OCI-LY7 (cell line): ENCODE data around the gene MUC3A.
"Not testable (repeated sequence)": the region's sequence is repeated elsewhere in the genome, so short reads cannot be mapped to it uniquely, and the experiment has no call there.

Source experiments
- EZH2phosphoT487 ChIP-seq: fragments of 200-600 bp; sonication (generic); IDR thresholded peaks from 2 replicates; pipeline ENCODE4 v1.6.1; 2018; ENCODE audit warnings: low read depth, borderline replicate concordance, mild to moderate bottlenecking, mixed run types, antibody characterized with exemption, low read length, moderate library complexity, mixed read lengths
- TF ChIP-seq, protein P1 (sequence below): fragments of 200-600 bp; sonication (generic); conservative IDR thresholded peaks from 2 replicates; pipeline ENCODE4 v1.5.1; 2014; ENCODE audit warnings: mild to moderate bottlenecking, antibody characterized with exemption, low read length, moderate library complexity, mixed read lengths

DNA sequence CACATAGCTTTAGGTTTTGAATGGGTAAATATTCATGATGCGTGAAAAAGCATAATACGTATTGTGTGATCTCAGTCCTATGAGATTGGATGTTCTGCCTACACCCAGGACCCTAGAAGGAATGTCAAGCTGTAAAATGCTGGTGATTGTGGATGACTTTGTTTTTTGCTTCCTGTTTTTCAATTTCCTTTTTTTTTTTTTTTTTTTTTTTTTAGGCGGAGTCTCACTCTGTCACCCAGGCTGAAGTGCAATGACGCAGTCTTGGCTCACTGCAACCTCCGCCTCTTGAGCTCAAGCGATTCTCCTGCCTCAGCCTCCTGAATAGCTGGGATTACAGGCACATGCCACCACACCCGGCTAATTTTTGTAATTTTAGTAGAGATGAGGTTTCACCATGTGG is 38.9 kb upstream of the MUC3A start:
- TF ChIP-seq, protein P1, sequence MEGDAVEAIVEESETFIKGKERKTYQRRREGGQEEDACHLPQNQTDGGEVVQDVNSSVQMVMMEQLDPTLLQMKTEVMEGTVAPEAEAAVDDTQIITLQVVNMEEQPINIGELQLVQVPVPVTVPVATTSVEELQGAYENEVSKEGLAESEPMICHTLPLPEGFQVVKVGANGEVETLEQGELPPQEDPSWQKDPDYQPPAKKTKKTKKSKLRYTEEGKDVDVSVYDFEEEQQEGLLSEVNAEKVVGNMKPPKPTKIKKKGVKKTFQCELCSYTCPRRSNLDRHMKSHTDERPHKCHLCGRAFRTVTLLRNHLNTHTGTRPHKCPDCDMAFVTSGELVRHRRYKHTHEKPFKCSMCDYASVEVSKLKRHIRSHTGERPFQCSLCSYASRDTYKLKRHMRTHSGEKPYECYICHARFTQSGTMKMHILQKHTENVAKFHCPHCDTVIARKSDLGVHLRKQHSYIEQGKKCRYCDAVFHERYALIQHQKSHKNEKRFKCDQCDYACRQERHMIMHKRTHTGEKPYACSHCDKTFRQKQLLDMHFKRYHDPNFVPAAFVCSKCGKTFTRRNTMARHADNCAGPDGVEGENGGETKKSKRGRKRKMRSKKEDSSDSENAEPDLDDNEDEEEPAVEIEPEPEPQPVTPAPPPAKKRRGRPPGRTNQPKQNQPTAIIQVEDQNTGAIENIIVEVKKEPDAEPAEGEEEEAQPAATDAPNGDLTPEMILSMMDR: not testable (repeated sequence)
- TF ChIP-seq EZH2phosphoT487: not testable (repeated sequence)
